Measurements from ENCODE around the gene PACS2. TPM values are rescaled to one million over a fixed set of nuclear protein-coding genes. Genes with fewer than 3 reads are reported as not detected.

PACS2 gene
- total and polyA plus RNA-seq, 2 of the 8 experiments (the other 6 are each of a cell fraction or from before 2014, with no cell fraction given): 38.0 to 62.8 TPM

- TF ChIP-seq KDM4A (IDR thresholded peaks at IDR 0.05; ENCODE audit: low read depth, low read length, severe bottlenecking) (no peak), TBP (IDR thresholded peaks at IDR 0.05; ENCODE audit: low read depth, low read length) (no peak), USF2 (IDR thresholded peaks at IDR 0.05; ENCODE audit: low read length) (no peak), E2F6 (IDR thresholded peaks at IDR 0.05) (no peak), SP4 (IDR thresholded peaks at IDR 0.05; ENCODE audit: low read length) (no peak), EGR1 (IDR thresholded peaks at IDR 0.05; ENCODE audit: borderline replicate concordance, low read depth, low read length) (no peak), SP1 (IDR thresholded peaks at IDR 0.05; ENCODE audit: low read depth, low read length) (no peak)
Measured at GRCh38 chr14:105418269-105419194, 104.0 kb downstream of the PACS2 start (continued).

Measured in H1 (cell line).